GM18526 (cell line): ENCODE measurements around the gene GNE.

ENCODE experiments used
- POLR2A ChIP-seq: IDR thresholded peaks from 3 replicates; pipeline ENCODE4 v1.6.1; 2011; ENCODE audit not compliant: insufficient read length; ENCODE audit errors: extremely low read depth

The GNE gene

GRCh38 chr9:36218011-36218410 is 40.2 kb downstream of the GNE start:
- TF ChIP-seq POLR2A = no peak

- TF ChIP-seq POLR2A = no peak
Observed at GRCh38 chr9:36217256-36217968, 40.8 kb downstream of the GNE start.

GRCh38 chr9:36214571-36214970 is 43.7 kb downstream of the GNE start:
- TF ChIP-seq POLR2A = no peak

GRCh38 chr9:36213989-36214388 is 44.3 kb downstream of the GNE start:
- TF ChIP-seq POLR2A = no peak

- no peak for TF ChIP-seq POLR2A
Observed at GRCh38 chr9:36213387-36213786, 44.9 kb downstream of the GNE start.

- TF ChIP-seq POLR2A = no peak
Observed at GRCh38 chr9:36211510-36211909, 46.7 kb downstream of the GNE start.

- no peak for TF ChIP-seq POLR2A
Observed at GRCh38 chr9:36210722-36211121, 47.5 kb downstream of the GNE start.

GRCh38 chr9:36208521-36209253 is 49.6 kb downstream of the GNE start:
- TF ChIP-seq POLR2A = no peak

- TF ChIP-seq POLR2A = no peak
Observed at GRCh38 chr9:36207546-36208012, 50.7 kb downstream of the GNE start.

GRCh38 chr9:36207016-36207415 is 51.2 kb downstream of the GNE start:
- TF ChIP-seq POLR2A = no peak

GRCh38 chr9:36204906-36205547 is 53.2 kb downstream of the GNE start:
- no peak for TF ChIP-seq POLR2A

- TF ChIP-seq POLR2A = no peak
Observed at GRCh38 chr9:36194326-36195000, 63.8 kb downstream of the GNE start.

- TF ChIP-seq POLR2A = no peak
Observed at GRCh38 chr9:36193023-36193422, 65.2 kb downstream of the GNE start.

- no peak for TF ChIP-seq POLR2A
Observed at GRCh38 chr9:36192196-36192595, 66.1 kb downstream of the GNE start.

GRCh38 chr9:36191686-36192085 is 66.6 kb downstream of the GNE start:
- no peak for TF ChIP-seq POLR2A

GRCh38 chr9:36191290-36191645 is 67.0 kb downstream of the GNE start:
- no peak for TF ChIP-seq POLR2A
